T47D (cell line): Measurements from ENCODE around the gene NAPA.

Source experiments
- DNase-seq, 2 experiments: peaks; one replicate each; pipeline versions ENCODE4 v3.0.0 to v3.0.0-alpha.2; 2011 to 2012; ENCODE audit warnings: low read depth in 1 of 2, low spot score in 1 of 2
- JUND ChIP-seq: IDR thresholded peaks from 2 replicates; pipeline ENCODE4 v1.6.1; 2012; ENCODE audit warnings: low read depth
- in situ Hi-C: cut with HindIII; loops from 2 replicates; pipeline ENCODE4 v1.10.0; 2016; ENCODE audit warnings: low sequenced_read_pairs, low pct_unique_long_range_greater_than_20kb

The NAPA gene

GRCh38 chr19:47518854-47519253 lies 4.0 kb upstream of the NAPA start:
- no peak for TF ChIP-seq JUND
- no peak for DNase-seq
- in situ Hi-C loops = no loop called here

- no peak for DNase-seq
- in situ Hi-C loops = no loop called here
- TF ChIP-seq JUND = no peak
These were observed 3.3 kb upstream of the NAPA start for GRCh38 chr19:47518139-47518538.

DNA sequence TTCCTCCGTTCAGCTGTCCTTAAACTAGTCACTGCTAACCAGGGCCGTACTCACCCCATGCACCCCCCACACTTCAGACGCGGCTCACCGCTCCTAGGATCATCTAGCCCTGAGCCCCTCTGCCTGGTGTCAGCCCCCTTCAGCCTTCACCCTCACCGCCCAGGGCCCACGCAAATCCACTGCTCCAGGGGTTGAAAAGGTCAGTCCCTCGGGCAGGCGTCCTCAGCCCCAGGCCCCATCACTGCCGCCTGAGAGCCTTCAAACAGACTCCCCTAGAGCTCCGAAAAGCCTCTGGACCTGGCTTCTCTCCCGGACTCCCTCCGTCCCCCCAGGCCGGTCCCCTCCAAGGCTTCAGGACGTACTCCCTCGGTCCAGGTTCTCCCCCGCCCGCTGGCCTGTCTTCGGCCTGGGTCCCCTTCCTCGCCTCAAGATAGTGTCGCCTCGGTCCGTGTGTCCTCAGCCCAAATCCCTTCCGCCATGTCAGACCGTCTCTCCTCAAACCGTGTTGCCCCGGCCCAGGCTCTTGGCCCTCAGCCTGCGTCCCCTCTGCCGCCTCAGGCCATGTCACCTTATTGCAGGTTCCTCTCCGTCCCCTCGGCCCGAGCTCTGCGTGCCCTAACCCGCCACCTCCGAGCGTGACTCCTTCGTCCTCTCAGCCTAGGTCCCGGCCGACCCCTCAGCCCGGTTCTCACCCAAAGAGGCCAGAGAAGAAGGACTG lies 553 bp downstream of the NAPA start:
- no peak for DNase-seq
- in situ Hi-C loops = no loop called here
- TF ChIP-seq JUND = no peak

GRCh38 chr19:47512948-47513319 lies 1.9 kb downstream of the NAPA start:
- in situ Hi-C loops = no loop called here
- TF ChIP-seq JUND = no peak
- no peak for DNase-seq

- TF ChIP-seq JUND = no peak
- in situ Hi-C loops = no loop called here
- DNase-seq = peak in 1 of 2 experiments; percentile 78
These were observed 2.5 kb downstream of the NAPA start for GRCh38 chr19:47512183-47512947.

GRCh38 chr19:47511681-47512080 lies 3.2 kb downstream of the NAPA start:
- peak in 1 of 2 experiments; percentile 27 for DNase-seq
- no peak for TF ChIP-seq JUND
- in situ Hi-C loops = no loop called here

GRCh38 chr19:47511128-47511517 lies 3.7 kb downstream of the NAPA start:
- in situ Hi-C loops = no loop called here
- peak in 1 of 2 experiments; percentile 65 for DNase-seq
- TF ChIP-seq JUND = no peak

- TF ChIP-seq JUND = no peak
- in situ Hi-C loops = no loop called here
- DNase-seq = peak in 1 of 2 experiments; percentile 22
These were observed 4.2 kb downstream of the NAPA start for GRCh38 chr19:47510516-47511127.

DNA sequence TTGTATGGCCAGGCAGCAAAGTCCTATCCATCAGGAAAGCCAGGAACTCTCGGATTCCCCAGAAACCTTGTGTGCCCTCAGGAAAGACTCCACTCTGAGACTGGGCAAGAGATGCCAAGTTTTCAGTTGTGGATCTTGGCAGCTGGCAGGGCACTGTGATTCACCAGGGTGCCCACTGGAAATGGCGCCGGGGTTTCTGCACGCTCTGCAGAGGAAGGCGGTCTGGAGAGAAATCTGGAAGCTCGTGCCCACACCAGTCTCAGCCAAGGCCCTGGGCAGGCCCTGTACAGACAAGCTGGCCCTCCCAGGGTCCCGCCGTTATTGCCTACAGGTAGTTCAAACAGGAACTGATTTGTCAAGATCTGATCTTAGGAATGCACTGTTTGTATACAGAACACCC lies 4.9 kb downstream of the NAPA start:
- DNase-seq = peak in 1 of 2 experiments; percentile 76
- TF ChIP-seq JUND = no peak
- in situ Hi-C loops = no loop called here

GRCh38 chr19:47509170-47509847 lies 5.6 kb downstream of the NAPA start:
- no peak for TF ChIP-seq JUND
- DNase-seq = no peak

GRCh38 chr19:47508721-47509120 lies 6.1 kb downstream of the NAPA start:
- in situ Hi-C loops = no loop called here
- no peak for DNase-seq
- no peak for TF ChIP-seq JUND

More at GRCh38 chr19:47509170-47509847, 5.6 kb downstream of the NAPA start:
- in situ Hi-C loops = no loop called here

DNA sequence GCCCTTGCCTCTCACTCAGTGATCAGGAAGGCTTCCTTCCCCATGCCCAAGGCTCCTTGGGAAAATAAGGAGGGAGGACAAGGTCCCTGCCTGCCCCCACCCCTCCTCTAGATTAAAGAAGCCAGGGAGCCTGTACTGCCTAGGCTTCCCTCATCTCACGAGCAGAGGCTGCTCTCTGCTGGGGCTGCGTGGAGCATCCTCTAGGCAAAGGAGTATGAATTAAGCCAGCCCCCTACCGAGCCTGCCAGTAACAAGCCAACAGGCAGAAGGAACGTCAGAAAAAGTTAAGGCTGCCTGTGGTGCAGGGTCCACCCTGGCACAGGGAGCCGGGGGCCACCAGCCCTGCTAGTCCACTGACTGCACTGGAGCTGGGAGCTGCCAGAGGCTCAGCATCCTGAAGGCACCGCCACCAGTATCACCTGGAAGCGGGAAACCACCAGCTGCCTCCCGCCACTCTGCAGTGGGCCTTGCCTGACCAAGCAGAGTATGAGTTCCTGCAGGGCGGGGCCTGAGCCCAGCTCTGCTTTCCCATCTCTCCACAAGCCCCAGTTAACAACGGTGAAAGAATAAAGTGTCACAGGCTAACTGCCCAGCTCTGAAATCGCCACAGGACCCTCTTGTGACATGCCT lies 6.8 kb downstream of the NAPA start:
- in situ Hi-C loops = no loop called here
- TF ChIP-seq JUND = no peak
- peak in 1 of 2 experiments; percentile 58 for DNase-seq
